Calu3 (cell line): Measurements from ENCODE around the gene STXBP1. TPM values are rescaled to one million over a fixed set of nuclear protein-coding genes. Genes with fewer than 3 reads are reported as not detected.

Experiments
- BruUV-seq: library from RNA; stranded (reverse); fragments of 400-500 nt; replicated peaks from 2 replicates; lab custom pipeline; 2021; lab: Mats Ljungman, UMichigan
- CTCF ChIA-PET: fragments of 300-600 bp; sonication (Branson Sonifier 250); formaldehyde crosslinking; loops from one replicate; lab custom pipeline; 2022; ENCODE audit warnings: antibody characterized with exemption; lab: Charles Lee
- DNase-seq: peaks from one replicate; pipeline ENCODE4 v3.0.0; 2022
- H3K27ac Mint-ChIP-seq: one replicate; pipeline ENCODE4 v1.8.0; 2022; ENCODE audit warnings: mixed read lengths; ENCODE audit not compliant: unreplicated experiment
- H3K27me3 Mint-ChIP-seq: one replicate; pipeline ENCODE4 v1.8.0; 2022; ENCODE audit warnings: mixed read lengths; ENCODE audit not compliant: unreplicated experiment
- H3K36me3 Mint-ChIP-seq: one replicate; pipeline ENCODE4 v1.8.0; 2022; ENCODE audit warnings: mild to moderate bottlenecking, moderate library complexity, mixed read lengths; ENCODE audit not compliant: insufficient read depth, unreplicated experiment
- H3K4me1 Mint-ChIP-seq: one replicate; pipeline ENCODE4 v1.8.0; 2022; ENCODE audit warnings: mild to moderate bottlenecking, low read depth, mixed read lengths; ENCODE audit not compliant: unreplicated experiment
- H3K4me3 Mint-ChIP-seq: one replicate; pipeline ENCODE4 v1.8.0; 2022; ENCODE audit warnings: mild to moderate bottlenecking, low read depth, moderate library complexity, mixed read lengths; ENCODE audit not compliant: unreplicated experiment
- H3K9me3 Mint-ChIP-seq: one replicate; pipeline ENCODE4 v1.8.0; 2022; ENCODE audit warnings: low read depth, mixed read lengths; ENCODE audit not compliant: unreplicated experiment
- intact Hi-C: fragments of 100-400 bp; cut with micrococcal nuclease; formaldehyde crosslinking; loops from one replicate; pipeline ENCODE4 v1.10.0; 2022; ENCODE audit not compliant: unreplicated experiment
- total RNA-seq: library from RNA; stranded (reverse); gene quantifications from 2 replicates; pipeline ENCODE4 v1.2.3, GENCODE V29; 2022
- TF ChIP-seq, protein P1 (sequence below): fragments of 200-600 bp; IDR thresholded peaks from one replicate; pipeline ENCODE4 v1.8.0; 2022; ENCODE audit warnings: antibody characterized with exemption; ENCODE audit not compliant: unreplicated experiment

Gene STXBP1
- total RNA-seq, 1 experiment from 2014 or later = 5.9 TPM

DNA sequence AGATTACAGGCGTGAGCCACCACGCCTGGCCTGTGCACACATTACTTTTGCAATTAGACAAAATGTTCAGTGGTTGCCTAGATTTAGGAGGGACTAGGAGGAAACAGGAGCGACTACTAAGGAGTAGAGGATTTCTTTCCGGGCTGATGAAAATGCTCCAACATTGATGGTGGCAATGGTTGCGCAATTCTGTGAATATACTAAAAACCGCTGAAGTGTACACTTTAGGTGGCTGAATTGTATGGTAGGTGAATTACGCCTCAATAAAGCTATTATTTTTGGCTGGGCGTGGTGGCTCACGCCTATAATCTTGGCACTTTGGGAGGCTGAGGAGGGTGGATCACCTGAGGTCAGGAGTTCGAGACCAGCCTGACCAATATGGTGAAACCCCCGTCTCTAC lies 46.8 kb upstream of the STXBP1 start:
- H3K4me3 Mint-ChIP-seq = no peak overlapping the region
- no TSS peak for BruUV-seq

DNA sequence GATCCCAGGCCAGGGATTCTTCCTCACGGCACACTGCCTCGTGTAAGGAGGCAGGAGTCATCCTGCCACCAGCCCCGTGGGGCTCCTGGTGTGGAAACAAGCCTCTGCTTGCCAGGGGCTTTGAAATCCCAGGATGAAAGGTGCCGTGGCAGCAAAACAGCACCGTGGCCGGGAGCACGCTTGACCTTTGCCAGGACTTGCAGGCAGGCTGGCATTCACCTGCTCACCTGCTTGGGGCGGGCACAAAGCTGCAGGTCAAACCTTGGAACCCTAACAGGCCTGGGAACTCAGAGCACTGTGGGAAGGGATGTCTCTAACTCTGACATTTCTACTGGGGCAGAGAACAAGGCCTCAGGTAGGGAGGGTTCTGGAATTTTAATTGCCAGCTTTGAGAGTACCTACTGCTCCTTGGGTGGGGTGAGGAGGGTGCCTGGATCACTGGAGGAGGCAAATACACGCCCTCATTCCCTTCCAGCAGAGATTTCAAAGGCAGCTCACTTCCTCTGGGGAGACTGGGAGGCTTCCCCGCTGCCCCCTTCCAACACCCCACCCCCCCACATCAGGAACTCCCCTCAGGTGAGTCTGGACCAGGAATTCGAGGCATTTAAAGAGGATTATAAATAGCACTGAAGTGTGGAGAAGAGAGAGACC lies 45.6 kb upstream of the STXBP1 start:
- intact Hi-C loops = no loop called here
- CTCF ChIA-PET = interaction anchor here (0.6 to 1.3 kb wide), 4 partner anchors 13 to 1775 kb away, joined by 3 read pairs; no protein-coding TSS in a partner anchor
- no peak for DNase-seq
- Mint-ChIP-seq H3K27ac (no peak overlapping the region), H3K4me1 (peaks cover 38% of the 10 kb centered on the region), H3K9me3 (no peaks in the 10 kb centered on the region), H3K27me3 (no peaks in the 10 kb centered on the region), H3K4me3 (peak overlapping the region; percentile 94), H3K36me3 (peaks cover 60% of the 10 kb centered on the region)
- TF ChIP-seq, protein P1, sequence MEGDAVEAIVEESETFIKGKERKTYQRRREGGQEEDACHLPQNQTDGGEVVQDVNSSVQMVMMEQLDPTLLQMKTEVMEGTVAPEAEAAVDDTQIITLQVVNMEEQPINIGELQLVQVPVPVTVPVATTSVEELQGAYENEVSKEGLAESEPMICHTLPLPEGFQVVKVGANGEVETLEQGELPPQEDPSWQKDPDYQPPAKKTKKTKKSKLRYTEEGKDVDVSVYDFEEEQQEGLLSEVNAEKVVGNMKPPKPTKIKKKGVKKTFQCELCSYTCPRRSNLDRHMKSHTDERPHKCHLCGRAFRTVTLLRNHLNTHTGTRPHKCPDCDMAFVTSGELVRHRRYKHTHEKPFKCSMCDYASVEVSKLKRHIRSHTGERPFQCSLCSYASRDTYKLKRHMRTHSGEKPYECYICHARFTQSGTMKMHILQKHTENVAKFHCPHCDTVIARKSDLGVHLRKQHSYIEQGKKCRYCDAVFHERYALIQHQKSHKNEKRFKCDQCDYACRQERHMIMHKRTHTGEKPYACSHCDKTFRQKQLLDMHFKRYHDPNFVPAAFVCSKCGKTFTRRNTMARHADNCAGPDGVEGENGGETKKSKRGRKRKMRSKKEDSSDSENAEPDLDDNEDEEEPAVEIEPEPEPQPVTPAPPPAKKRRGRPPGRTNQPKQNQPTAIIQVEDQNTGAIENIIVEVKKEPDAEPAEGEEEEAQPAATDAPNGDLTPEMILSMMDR = no peak
- TSS peak; percentile 14 for BruUV-seq

More for the DNA sequence above, 46.8 kb upstream of the STXBP1 start:
- Mint-ChIP-seq H3K36me3 (peaks cover 63% of the 10 kb centered on the region), H3K27ac (no peak overlapping the region), H3K27me3 (no peaks in the 10 kb centered on the region), H3K9me3 (no peaks in the 10 kb centered on the region), H3K4me1 (peaks cover 43% of the 10 kb centered on the region)
- TF ChIP-seq, protein P1 = no peak
- CTCF ChIA-PET = no interaction called here
- DNase-seq = no peak
- intact Hi-C loops = no loop called here

GRCh38 chr9:127567035-127567729 lies 44.9 kb upstream of the STXBP1 start:
- no peaks in the 10 kb centered on the region for H3K9me3 Mint-ChIP-seq
- DNase-seq = peak; percentile 62
- peaks cover 53% of the 10 kb centered on the region for H3K36me3 Mint-ChIP-seq
- no peaks in the 10 kb centered on the region for H3K27me3 Mint-ChIP-seq
- H3K4me3 Mint-ChIP-seq = peak overlapping the region; percentile 94
- TF ChIP-seq, protein P1 = no peak
- H3K4me1 Mint-ChIP-seq = peaks cover 31% of the 10 kb centered on the region
- CTCF ChIA-PET = interaction anchor here (0.6 to 1.3 kb wide), 5 partner anchors 12 to 1776 kb away, joined by 3 to 5 read pairs (median 3); no protein-coding TSS in a partner anchor
- BruUV-seq = TSS peak; percentile 69
- intact Hi-C loops = no loop called here
- H3K27ac Mint-ChIP-seq = peak overlapping the region; percentile 87

DNA sequence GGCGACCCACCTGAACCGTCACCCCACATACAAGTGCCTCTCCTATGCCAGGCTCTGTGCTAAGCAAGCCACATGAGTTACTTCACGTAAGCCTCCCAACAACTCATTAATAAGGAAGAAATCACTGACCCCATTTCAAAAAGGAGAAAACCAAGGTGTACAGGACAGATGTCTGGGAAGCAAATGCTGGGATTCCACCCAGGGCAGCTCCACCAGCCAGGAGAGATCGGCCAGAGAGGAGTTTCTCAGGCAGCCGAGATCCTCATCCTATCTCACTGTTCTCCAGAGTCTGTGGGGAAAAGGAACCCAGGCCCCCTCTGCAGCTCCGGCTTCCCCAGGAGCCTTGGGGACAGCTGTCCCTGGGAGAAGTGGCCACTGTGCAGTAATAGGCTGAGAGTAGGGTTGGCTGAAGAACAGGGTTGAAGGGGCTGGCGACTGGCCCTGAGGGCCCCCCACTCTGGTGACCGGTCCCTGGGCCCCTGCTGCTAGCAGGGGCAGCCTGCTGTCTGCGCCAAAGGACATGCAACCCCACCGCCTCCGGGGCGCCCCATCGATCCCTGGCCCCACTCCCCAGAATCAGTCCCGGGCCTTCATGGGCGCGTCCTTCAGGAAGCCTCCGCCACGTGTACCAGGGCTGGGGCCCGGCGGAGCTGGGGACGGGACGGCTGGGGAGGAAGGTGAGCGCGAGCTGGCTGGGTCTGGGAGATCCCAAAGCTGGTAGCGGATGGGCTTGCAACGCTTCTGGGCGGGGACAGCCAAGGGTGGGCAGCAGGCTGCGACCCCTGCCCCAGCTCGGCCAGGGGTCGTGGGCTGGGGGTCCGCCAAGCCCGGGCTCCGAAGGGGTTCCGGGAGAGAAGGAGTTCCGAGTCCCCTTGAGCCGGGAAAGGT lies 44.1 kb upstream of the STXBP1 start:
- no TSS peak for BruUV-seq
- intact Hi-C loops = no loop called here
- DNase-seq = no peak
- Mint-ChIP-seq H3K9me3 (no peaks in the 10 kb centered on the region), H3K27ac (peak overlapping the region; percentile 87), H3K4me1 (peaks cover 29% of the 10 kb centered on the region), H3K27me3 (no peaks in the 10 kb centered on the region), H3K4me3 (peak overlapping the region; percentile 94), H3K36me3 (peaks cover 47% of the 10 kb centered on the region)
- TF ChIP-seq, protein P1 = no peak
- CTCF ChIA-PET = interaction anchor here (0.6 to 1.0 kb wide), 2 partner anchors 11 to 64 kb away, joined by 3 to 5 read pairs; no protein-coding TSS in a partner anchor
